K562 (cell line): Measurements from ENCODE around the gene SCARF2. TPM values are rescaled to one million over a fixed set of nuclear protein-coding genes. Genes with fewer than 3 reads are reported as not detected.

Experiments
- CCAR2 ChIP-seq: fragments of 200-400 bp; formaldehyde crosslinking; IDR thresholded peaks from 2 replicates; pipeline ENCODE4 v1.6.1; 2017; ENCODE audit warnings: mild to moderate bottlenecking, low read depth, low read length
- CTBP1 ChIP-seq: fragments of 450-650 bp; IDR thresholded peaks from 2 replicates; pipeline ENCODE4 v1.6.1; 2016; ENCODE audit warnings: borderline replicate concordance
- KLF6 ChIP-seq: fragments of 250-450 bp; sonication (Bioruptor Pico); IDR thresholded peaks from 2 replicates; pipeline ENCODE4 v1.4.0; 2020; ENCODE audit warnings: mild to moderate bottlenecking, moderate library complexity, borderline replicate concordance
- MCM5 ChIP-seq: fragments of 450-650 bp; IDR thresholded peaks from 2 replicates; pipeline ENCODE4 v1.6.1; 2016; ENCODE audit warnings: low read depth
- MITF ChIP-seq: IDR thresholded peaks from 2 replicates; pipeline ENCODE4 v1.6.1; 2014; ENCODE audit warnings: antibody characterized with exemption
- MYC ChIP-seq, 2 experiments: fragments of 250-450 bp in 1 of 2; sonication (Bioruptor Pico) in 1 of 2; IDR thresholded peaks; 2 replicates each; pipeline versions ENCODE4 v1.5.1 to v1.6.1; 2012 to 2021; ENCODE audit warnings: low read depth in 2 of 2, borderline replicate concordance in 1 of 2, improper control_type of control experiment in 1 of 2, low read length in 1 of 2, mild to moderate bottlenecking in 1 of 2, moderate library complexity in 1 of 2
- PYGO2 ChIP-seq: fragments of 450-650 bp; IDR thresholded peaks from 2 replicates; pipeline ENCODE4 v1.6.1; 2016; ENCODE audit warnings: mild to moderate bottlenecking, missing genetic modification characterization, moderate library complexity, missing compliant biosample characterization
- SIN3A ChIP-seq, 2 experiments: fragments of 150-350 bp in 1 of 2; IDR thresholded peaks; 2 replicates each; pipeline ENCODE4 v1.6.1; 2011 to 2016; ENCODE audit warnings: borderline replicate concordance in 2 of 2, low read depth in 2 of 2, low read length in 2 of 2, mild to moderate bottlenecking in 2 of 2, moderate library complexity in 2 of 2; ENCODE audit not compliant: control insufficient read depth in 1 of 2
- SMARCE1 ChIP-seq: fragments of 450-650 bp; IDR thresholded peaks from 2 replicates; pipeline ENCODE4 v1.7.1; 2016; ENCODE audit warnings: mild to moderate bottlenecking
- SRF ChIP-seq, 2 experiments: fragments of 250-450, 450-650 bp in 1 of 2; sonication (Bioruptor Pico) in 1 of 2; sonication (generic) in 1 of 2; formaldehyde crosslinking; IDR thresholded peaks; 2 replicates each; pipeline versions ENCODE4 v1.5.0 to v1.5.1; 2020 to 2022; ENCODE audit warnings: mild to moderate bottlenecking in 1 of 2, missing genetic modification reagents in 1 of 2
- U2AF1 ChIP-seq: fragments of 200-400 bp; formaldehyde crosslinking; optimal IDR thresholded peaks from 2 replicates; pipeline ENCODE3; 2017; ENCODE audit warnings: mild to moderate bottlenecking, low read depth, low read length, moderate library complexity
- XRCC3 ChIP-seq: fragments of 450-650 bp; IDR thresholded peaks from 2 replicates; pipeline ENCODE4 v1.6.1; 2017; ENCODE audit warnings: mild to moderate bottlenecking, moderate library complexity
- ZBTB8A ChIP-seq: fragments of 450-650 bp; IDR thresholded peaks from 2 replicates; pipeline ENCODE4 v1.6.1; 2018; ENCODE audit warnings: mild to moderate bottlenecking, moderate library complexity; ENCODE audit not compliant: partially characterized antibody
- ZNF584 ChIP-seq: fragments of 200-800 bp; sonication (Bioruptor generic); IDR thresholded peaks from 2 replicates; pipeline ENCODE4 v1.6.1; 2016; ENCODE audit warnings: low read depth, mild to moderate bottlenecking, missing genetic modification characterization, missing compliant biosample characterization
- polyA plus RNA-seq, 8 experiments: library from polyadenylated mRNA; depleted of rRNA in 4 of 8; stranded (reverse) in 5 of 8; unstranded in 3 of 8; fragments of >200 nt; fragmentation: Nextera tagmentation in 2 of 8; fragmentation: Illumina TruSeq in 1 of 8; extraction: Ambion mirVana in 2 of 8; extraction: Trizol in 1 of 8; gene quantifications; 2 replicates each; pipeline versions ENCODE4 v1.2.1 to v1.2.3, GENCODE V29; 2011 to 2014; ENCODE audit warnings: inconsistent platforms in 1 of 8, missing spikeins in 1 of 8
- total RNA-seq, 7 experiments: library from RNA; depleted of rRNA in 6 of 7; stranded (reverse); fragments of >200 nt in 6 of 7; fragmentation: Illumina TruSeq in 2 of 7; extraction: Trizol in 2 of 7; gene quantifications; 2 replicates each; pipeline versions ENCODE4 v1.2.1 to v1.2.3, GENCODE V29; 2011 to 2021; ENCODE audit warnings: low replicate concordance in 1 of 7
- TF ChIP-seq, protein P1 (sequence below): fragments of 450-650 bp; IDR thresholded peaks from 2 replicates; pipeline ENCODE4 v1.6.1; 2018; ENCODE audit not compliant: partially characterized antibody
- TF ChIP-seq, protein P2 (sequence below): sonication (generic); formaldehyde crosslinking; IDR thresholded peaks from 2 replicates; pipeline ENCODE4 v1.8.0; 2023; ENCODE audit warnings: missing genetic modification reagents, mild to moderate bottlenecking, borderline replicate concordance

SCARF2 gene
- total and polyA plus RNA-seq, 9 of the 15 experiments (the other 6 are each of a cell fraction or from before 2014, with no cell fraction given), result 0.06 to 0.32 (median 0.21) TPM; not detected in 5

DNA sequence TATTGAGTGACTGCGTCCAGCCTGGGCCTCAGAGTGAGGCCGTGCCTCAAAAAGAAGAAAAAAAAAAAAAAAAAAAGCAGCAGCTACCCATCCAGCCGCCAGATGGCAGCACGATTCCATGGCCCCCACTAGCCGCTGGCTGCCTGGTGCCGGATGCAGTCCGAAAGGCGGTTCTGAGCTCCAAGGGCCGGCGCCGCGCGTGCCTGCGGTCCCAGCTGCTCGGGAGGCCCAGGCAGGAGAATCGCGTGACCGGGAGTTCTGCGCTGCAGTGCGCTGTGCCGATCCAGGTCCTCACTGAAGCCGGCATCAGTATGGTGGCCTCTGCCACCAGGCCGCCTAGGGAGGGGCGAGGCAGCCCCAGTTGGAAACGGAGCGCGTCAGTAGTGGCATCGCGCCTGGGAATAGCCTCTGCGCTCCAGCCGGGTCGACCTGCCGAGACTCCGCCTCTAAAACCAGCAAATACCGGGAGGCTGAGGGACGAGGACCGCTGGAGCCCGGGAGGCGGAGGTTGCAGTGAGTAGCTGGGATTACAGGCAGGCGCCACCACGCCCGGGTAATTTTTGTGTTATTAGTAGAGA lies 19.3 kb downstream of the SCARF2 start (continued):
- TF ChIP-seq U2AF1 (no peak), SRF (CRISPR knock-in tag; IDR thresholded peaks at IDR 0.05) (peak in 1 of 2 experiments; percentile 68; a peak in 2 of 4 replicates), SIN3A (IDR thresholded peaks at IDR 0.05; ENCODE audit: borderline replicate concordance in 2 of 2, control insufficient read depth in 1 of 2, low read depth in 2 of 2, low read length in 2 of 2) (peak in 1 of 2 experiments; percentile 71; a peak in 1 of 4 replicates), ZBTB8A (no peak), ZNF584 (CRISPR knock-in tag) (0 out of 2 replicates have a peak, but pooled peaks have one; percentile 15), CCAR2 (no peak), CTBP1 (peak; percentile 95), PYGO2 (tag) (no peak), SMARCE1 (no peak), MYC (IDR thresholded peaks at IDR 0.05; ENCODE audit: low read depth, low read length) (peak; percentile 65; the same call in 1 of the 2 replicates), MYC (CRISPR knock-in tag; IDR thresholded peaks at IDR 0.05; ENCODE audit: borderline replicate concordance, low read depth) (0 out of 2 replicates have a peak, but pooled peaks have one; percentile 21), MCM5 (no peak), MITF (no peak; the same call in 1 of the 2 replicates), XRCC3 (no peak), KLF6 (CRISPR knock-in tag) (no peak)
- TF ChIP-seq, protein P1, sequence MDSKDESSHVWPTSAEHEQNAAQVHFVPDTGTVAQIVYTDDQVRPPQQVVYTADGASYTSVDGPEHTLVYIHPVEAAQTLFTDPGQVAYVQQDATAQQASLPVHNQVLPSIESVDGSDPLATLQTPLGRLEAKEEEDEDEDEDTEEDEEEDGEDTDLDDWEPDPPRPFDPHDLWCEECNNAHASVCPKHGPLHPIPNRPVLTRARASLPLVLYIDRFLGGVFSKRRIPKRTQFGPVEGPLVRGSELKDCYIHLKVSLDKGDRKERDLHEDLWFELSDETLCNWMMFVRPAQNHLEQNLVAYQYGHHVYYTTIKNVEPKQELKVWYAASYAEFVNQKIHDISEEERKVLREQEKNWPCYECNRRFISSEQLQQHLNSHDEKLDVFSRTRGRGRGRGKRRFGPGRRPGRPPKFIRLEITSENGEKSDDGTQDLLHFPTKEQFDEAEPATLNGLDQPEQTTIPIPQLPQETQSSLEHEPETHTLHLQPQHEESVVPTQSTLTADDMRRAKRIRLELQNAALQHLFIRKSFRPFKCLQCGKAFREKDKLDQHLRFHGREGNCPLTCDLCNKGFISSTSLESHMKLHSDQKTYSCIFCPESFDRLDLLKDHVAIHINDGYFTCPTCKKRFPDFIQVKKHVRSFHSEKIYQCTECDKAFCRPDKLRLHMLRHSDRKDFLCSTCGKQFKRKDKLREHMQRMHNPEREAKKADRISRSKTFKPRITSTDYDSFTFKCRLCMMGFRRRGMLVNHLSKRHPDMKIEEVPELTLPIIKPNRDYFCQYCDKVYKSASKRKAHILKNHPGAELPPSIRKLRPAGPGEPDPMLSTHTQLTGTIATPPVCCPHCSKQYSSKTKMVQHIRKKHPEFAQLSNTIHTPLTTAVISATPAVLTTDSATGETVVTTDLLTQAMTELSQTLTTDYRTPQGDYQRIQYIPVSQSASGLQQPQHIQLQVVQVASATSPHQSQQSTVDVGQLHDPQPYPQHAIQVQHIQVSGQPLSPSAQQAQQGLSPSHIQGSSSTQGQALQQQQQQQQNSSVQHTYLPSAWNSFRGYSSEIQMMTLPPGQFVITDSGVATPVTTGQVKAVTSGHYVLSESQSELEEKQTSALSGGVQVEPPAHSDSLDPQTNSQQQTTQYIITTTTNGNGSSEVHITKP, result peak; percentile 28
- TF ChIP-seq, protein P2, sequence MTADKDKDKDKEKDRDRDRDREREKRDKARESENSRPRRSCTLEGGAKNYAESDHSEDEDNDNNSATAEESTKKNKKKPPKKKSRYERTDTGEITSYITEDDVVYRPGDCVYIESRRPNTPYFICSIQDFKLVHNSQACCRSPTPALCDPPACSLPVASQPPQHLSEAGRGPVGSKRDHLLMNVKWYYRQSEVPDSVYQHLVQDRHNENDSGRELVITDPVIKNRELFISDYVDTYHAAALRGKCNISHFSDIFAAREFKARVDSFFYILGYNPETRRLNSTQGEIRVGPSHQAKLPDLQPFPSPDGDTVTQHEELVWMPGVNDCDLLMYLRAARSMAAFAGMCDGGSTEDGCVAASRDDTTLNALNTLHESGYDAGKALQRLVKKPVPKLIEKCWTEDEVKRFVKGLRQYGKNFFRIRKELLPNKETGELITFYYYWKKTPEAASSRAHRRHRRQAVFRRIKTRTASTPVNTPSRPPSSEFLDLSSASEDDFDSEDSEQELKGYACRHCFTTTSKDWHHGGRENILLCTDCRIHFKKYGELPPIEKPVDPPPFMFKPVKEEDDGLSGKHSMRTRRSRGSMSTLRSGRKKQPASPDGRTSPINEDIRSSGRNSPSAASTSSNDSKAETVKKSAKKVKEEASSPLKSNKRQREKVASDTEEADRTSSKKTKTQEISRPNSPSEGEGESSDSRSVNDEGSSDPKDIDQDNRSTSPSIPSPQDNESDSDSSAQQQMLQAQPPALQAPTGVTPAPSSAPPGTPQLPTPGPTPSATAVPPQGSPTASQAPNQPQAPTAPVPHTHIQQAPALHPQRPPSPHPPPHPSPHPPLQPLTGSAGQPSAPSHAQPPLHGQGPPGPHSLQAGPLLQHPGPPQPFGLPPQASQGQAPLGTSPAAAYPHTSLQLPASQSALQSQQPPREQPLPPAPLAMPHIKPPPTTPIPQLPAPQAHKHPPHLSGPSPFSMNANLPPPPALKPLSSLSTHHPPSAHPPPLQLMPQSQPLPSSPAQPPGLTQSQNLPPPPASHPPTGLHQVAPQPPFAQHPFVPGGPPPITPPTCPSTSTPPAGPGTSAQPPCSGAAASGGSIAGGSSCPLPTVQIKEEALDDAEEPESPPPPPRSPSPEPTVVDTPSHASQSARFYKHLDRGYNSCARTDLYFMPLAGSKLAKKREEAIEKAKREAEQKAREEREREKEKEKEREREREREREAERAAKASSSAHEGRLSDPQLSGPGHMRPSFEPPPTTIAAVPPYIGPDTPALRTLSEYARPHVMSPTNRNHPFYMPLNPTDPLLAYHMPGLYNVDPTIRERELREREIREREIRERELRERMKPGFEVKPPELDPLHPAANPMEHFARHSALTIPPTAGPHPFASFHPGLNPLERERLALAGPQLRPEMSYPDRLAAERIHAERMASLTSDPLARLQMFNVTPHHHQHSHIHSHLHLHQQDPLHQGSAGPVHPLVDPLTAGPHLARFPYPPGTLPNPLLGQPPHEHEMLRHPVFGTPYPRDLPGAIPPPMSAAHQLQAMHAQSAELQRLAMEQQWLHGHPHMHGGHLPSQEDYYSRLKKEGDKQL, result no peak
